ENCODE results near the gene TENM3.

GRCh38 chr4:182346675-182347375, 103.6 kb downstream of the TENM3 start:
- TF ChIP-seq CTCF (IDR thresholded peaks at IDR 0.05) (no peak), POLR2A (IDR thresholded peaks at IDR 0.05) (no peak)

Data from esophagus squamous epithelium (tissue), 4 donors.